Endodermal cell (in vitro differentiated cells): Measurements from ENCODE around the gene MBOAT1. TPM values are rescaled to one million over a fixed set of nuclear protein-coding genes. Genes with fewer than 3 reads are reported as not detected.

Experiments used
- DNase-seq: peaks from one replicate; pipeline ENCODE4 v3.0.0-alpha.2; 2017
- H3K27ac ChIP-seq: 2 replicates; pipeline ENCODE4 v1.5.1; 2013; ENCODE audit warnings: mild to moderate bottlenecking, low read depth, low read length, moderate library complexity
- H3K27me3 ChIP-seq: 2 replicates; pipeline ENCODE4 v1.6.1; 2013; ENCODE audit warnings: mild to moderate bottlenecking, low read length, moderate library complexity; ENCODE audit not compliant: insufficient read depth, control insufficient read depth, poor library complexity, severe bottlenecking
- H3K36me3 ChIP-seq: 2 replicates; pipeline ENCODE4 v1.7.0; 2013; ENCODE audit warnings: mild to moderate bottlenecking, low read length, moderate library complexity; ENCODE audit not compliant: control insufficient read depth, insufficient read depth
- H3K4me1 ChIP-seq: one replicate; pipeline ENCODE4 v1.7.0; 2013; ENCODE audit warnings: low read length; ENCODE audit not compliant: control insufficient read depth, insufficient read depth
- H3K4me3 ChIP-seq: 2 replicates; pipeline ENCODE4 v1.5.1; 2013; ENCODE audit warnings: mild to moderate bottlenecking, low read length, moderate library complexity
- H3K9ac ChIP-seq: 2 replicates; pipeline ENCODE4 v1.6.1; 2013; ENCODE audit warnings: mild to moderate bottlenecking, low read length, moderate library complexity; ENCODE audit not compliant: poor library complexity, severe bottlenecking; ENCODE audit errors: extremely low read depth
- H3K9me3 ChIP-seq: 2 replicates; pipeline ENCODE4 v1.6.1; 2013; ENCODE audit warnings: mild to moderate bottlenecking, low read length, moderate library complexity; ENCODE audit not compliant: control insufficient read depth
- H3K27ac Mint-ChIP-seq: 2 replicates; pipeline ENCODE4 v1.8.0; 2020; ENCODE audit warnings: mixed read lengths
- H3K27me3 Mint-ChIP-seq: 2 replicates; pipeline ENCODE4 v1.8.0; 2021; ENCODE audit warnings: mild to moderate bottlenecking, mixed read lengths; ENCODE audit not compliant: insufficient read depth
- H3K36me3 Mint-ChIP-seq: 2 replicates; pipeline ENCODE4 v1.8.0; 2020; ENCODE audit warnings: low read depth, mixed read lengths
- H3K4me1 Mint-ChIP-seq: 2 replicates; pipeline ENCODE4 v1.8.0; 2020; ENCODE audit warnings: mixed read lengths
- H3K4me3 Mint-ChIP-seq: 2 replicates; pipeline ENCODE4 v1.8.0; 2020; ENCODE audit warnings: mild to moderate bottlenecking, moderate library complexity, mixed read lengths
- H3K9me3 Mint-ChIP-seq: 2 replicates; pipeline ENCODE4 v1.8.0; 2020; ENCODE audit warnings: mild to moderate bottlenecking, mixed read lengths
- WGBS, 2 experiments: methylation state at CpG; one replicate each; pipeline versions ENCODE4 v1.1.5 to v1.1.7; 2013; ENCODE audit warnings: missing lambda C conversion rate in 2 of 2, mixed read lengths in 1 of 2; ENCODE audit not compliant: insufficient coverage in 1 of 2, insufficient read length in 1 of 2; 5-methylcytosine and 5-hydroxymethylcytosine counted together
- total RNA-seq, 2 donors: library from RNA; stranded (reverse); fragmentation: NEBNext Ultra II Directional in 1 of 2; extraction: Animal tissue kit (Norgen Biotek cat#: 25700) in 1 of 2; gene quantifications; 2 replicates in 1 of 2; 3 replicates in 1 of 2; pipeline ENCODE4 v1.2.1, GENCODE V29; 2021
- TF ChIP-seq, protein P1 (sequence below): fragments of 200-600 bp; sonication (generic); conservative IDR thresholded peaks from 2 replicates; pipeline ENCODE4 v1.5.0; 2021; ENCODE audit warnings: antibody characterized with exemption, mild to moderate bottlenecking

The MBOAT1 gene
- total RNA-seq, 2 donors from 2014 or later, result 7.7 to 9.4 TPM

DNA sequence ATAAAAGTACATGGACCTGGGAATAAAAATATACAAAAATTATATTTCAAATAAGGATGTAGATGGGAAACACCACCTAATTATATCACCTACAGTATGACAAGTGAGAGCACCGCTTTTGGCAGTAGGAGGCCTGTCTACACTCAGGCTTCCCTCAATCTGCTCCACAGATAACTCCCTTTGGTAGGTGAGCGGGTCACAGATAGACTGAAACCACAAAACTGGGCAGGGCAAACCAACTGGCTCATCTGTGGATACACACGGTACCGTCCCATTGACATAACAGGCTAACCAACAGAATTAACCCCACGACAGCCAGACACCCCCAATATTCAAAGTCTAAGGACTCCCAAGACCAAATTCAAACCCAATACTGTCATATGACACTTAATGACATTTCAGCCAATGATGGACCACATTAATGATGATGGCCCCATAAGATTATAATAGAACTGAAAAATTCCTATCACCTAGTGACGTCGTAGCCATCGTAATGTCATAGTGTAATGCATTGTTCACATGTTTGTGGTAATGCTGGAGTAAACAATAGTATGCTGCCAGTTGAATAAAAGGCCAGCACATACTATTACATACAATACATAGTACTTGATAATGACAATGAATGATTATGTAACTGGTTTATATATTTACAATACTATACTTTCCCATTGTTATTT is 109.7 kb downstream of the MBOAT1 start:
- H3K27ac Mint-ChIP-seq, result peak overlapping the region; percentile 39
- no peak for DNase-seq
- H3K4me1 Mint-ChIP-seq, result peaks cover 8% of the 10 kb centered on the region
- no peak overlapping the region for H3K4me3 ChIP-seq
- no peaks in the 10 kb centered on the region for H3K27me3 ChIP-seq
- no peaks in the 10 kb centered on the region for H3K4me1 ChIP-seq
- no peaks in the 10 kb centered on the region for H3K9me3 Mint-ChIP-seq
- H3K4me3 Mint-ChIP-seq, result no peak overlapping the region
- 91 to 100% methylated on average over 1 to 7 of the region's 8 CpGs for WGBS, 2 experiments
- no peaks in the 10 kb centered on the region for H3K9me3 ChIP-seq
- TF ChIP-seq, protein P1, sequence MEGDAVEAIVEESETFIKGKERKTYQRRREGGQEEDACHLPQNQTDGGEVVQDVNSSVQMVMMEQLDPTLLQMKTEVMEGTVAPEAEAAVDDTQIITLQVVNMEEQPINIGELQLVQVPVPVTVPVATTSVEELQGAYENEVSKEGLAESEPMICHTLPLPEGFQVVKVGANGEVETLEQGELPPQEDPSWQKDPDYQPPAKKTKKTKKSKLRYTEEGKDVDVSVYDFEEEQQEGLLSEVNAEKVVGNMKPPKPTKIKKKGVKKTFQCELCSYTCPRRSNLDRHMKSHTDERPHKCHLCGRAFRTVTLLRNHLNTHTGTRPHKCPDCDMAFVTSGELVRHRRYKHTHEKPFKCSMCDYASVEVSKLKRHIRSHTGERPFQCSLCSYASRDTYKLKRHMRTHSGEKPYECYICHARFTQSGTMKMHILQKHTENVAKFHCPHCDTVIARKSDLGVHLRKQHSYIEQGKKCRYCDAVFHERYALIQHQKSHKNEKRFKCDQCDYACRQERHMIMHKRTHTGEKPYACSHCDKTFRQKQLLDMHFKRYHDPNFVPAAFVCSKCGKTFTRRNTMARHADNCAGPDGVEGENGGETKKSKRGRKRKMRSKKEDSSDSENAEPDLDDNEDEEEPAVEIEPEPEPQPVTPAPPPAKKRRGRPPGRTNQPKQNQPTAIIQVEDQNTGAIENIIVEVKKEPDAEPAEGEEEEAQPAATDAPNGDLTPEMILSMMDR, result no peak
- no peak overlapping the region for H3K9ac ChIP-seq
- H3K36me3 Mint-ChIP-seq, result peaks cover 15% of the 10 kb centered on the region
- H3K27ac ChIP-seq, result no peak overlapping the region
- H3K27me3 Mint-ChIP-seq, result no peaks in the 10 kb centered on the region
- no peaks in the 10 kb centered on the region for H3K36me3 ChIP-seq

DNA sequence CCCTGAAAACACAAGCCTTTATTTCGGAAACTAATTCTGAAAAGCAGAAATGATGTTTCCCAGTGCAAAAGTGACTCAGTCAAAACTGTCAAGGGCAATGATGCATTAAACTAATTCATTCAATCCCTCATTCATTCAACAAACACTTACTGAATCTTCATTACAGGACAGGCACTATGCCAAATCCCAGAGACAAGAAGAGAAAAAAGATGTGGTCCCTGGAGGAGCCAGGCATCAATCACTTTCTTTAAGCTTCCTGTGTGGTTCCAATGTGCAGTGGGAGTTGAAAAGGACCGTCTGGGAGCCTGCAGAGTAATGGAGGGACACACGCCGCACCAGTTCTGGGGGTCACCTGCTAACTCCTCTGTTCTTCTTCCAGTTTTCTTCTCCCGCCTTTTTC is 113.1 kb downstream of the MBOAT1 start:
- H3K27ac Mint-ChIP-seq, result no peak overlapping the region
- WGBS, 2 experiments, result 87 to 89% methylated on average over 4 to 5 of the region's 5 CpGs
- H3K9me3 Mint-ChIP-seq, result no peaks in the 10 kb centered on the region

DNA sequence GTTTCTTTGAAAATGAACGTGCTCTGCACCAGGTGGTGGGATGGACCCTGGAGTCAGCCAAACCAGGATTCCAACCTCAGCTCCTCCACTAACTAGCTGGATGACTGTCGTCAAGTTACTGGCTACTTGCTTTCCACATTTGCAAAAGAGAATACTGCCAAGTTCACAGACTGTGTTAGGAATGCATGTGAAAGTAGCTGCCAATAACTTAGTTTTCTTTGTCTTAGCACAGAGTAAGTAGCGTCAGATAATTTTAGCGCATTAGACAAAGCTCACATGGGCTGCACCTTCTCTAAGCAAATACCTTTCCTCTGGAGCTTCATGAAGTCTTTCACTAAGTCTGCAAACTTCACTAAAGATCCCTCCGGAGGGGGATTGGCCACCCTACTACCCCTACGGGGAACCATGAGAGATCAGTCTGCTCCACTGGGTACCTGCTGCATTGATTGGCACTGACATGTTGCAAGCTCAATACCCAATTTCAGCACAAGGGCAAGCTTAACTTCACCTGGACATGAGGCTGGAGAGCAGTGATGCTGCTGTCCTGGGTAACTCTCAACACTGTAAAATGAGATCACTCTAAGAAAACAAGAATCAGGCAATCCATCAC is 113.9 kb downstream of the MBOAT1 start:
- no peak overlapping the region for H3K4me3 Mint-ChIP-seq
- no peaks in the 10 kb centered on the region for H3K27me3 ChIP-seq
- H3K4me3 ChIP-seq, result no peak overlapping the region
- H3K9me3 Mint-ChIP-seq, result no peaks in the 10 kb centered on the region
- peaks cover 14% of the 10 kb centered on the region for H3K4me1 Mint-ChIP-seq
- H3K27ac ChIP-seq, result no peak overlapping the region
- no peaks in the 10 kb centered on the region for H3K36me3 ChIP-seq
- H3K9me3 ChIP-seq, result no peaks in the 10 kb centered on the region
- H3K9ac ChIP-seq, result no peak overlapping the region
- no peak overlapping the region for H3K27ac Mint-ChIP-seq
- TF ChIP-seq, protein P1, result no peak
- no peak for DNase-seq
- no peaks in the 10 kb centered on the region for H3K27me3 Mint-ChIP-seq
- H3K4me1 ChIP-seq, result peaks cover 3% of the 10 kb centered on the region
- WGBS, 2 experiments, result 90 to 96% methylated on average over 5 to 6 of the region's 6 CpGs
- peaks cover 13% of the 10 kb centered on the region for H3K36me3 Mint-ChIP-seq

More for the DNA sequence above, 113.1 kb downstream of the MBOAT1 start:
- no peaks in the 10 kb centered on the region for H3K36me3 ChIP-seq
- H3K4me1 ChIP-seq, result no peaks in the 10 kb centered on the region
- H3K9ac ChIP-seq, result no peak overlapping the region
- Mint-ChIP-seq H3K4me3 (no peak overlapping the region), H3K36me3 (peaks cover 13% of the 10 kb centered on the region), H3K27me3 (no peaks in the 10 kb centered on the region), H3K4me1 (peaks cover 9% of the 10 kb centered on the region)
- H3K4me3 ChIP-seq, result no peak overlapping the region
- no peak for DNase-seq
- TF ChIP-seq, protein P1, result no peak
- no peak overlapping the region for H3K27ac ChIP-seq
- H3K9me3 ChIP-seq, result no peaks in the 10 kb centered on the region
- no peaks in the 10 kb centered on the region for H3K27me3 ChIP-seq
